Measurements from ENCODE around the gene ISG15.

DNA sequence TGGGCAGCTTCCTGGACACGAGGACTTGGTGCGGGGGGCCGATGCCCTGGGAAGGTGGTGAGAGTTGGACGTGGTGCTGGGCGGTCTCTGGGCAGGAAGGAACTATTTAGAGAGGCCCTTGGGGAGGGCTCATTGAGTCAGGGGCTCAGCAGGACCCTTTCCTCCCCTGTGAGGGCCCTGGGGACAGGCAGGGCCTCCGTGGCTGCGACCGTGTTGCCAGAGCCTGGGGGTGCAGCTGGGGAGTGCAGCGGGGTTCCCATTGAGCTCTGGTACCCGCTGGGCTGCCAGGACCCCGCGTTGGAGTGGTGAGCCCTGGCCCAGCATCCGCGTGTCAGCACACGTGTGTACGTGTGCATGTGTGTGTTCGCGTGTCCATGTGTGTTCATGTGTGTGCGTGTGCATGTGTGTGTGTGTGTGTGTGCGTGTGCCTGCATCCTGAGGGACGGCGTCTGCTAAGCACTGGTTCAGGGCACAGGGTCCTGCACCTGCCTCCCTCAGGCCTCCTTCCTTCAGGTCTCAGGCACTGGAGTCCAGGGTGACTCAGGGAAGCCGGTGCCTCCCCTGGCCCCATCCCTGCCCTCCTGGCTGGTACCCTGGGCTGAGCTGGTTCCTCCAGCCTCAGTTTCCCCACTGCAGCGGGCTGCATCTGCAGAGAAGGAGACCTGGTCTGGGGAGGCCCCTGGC lies 50.1 kb downstream of the ISG15 start:
- TF ChIP-seq YY1 (IDR thresholded peaks at IDR 0.05; ENCODE audit: low read depth): no peak
- no peak for TF ChIP-seq FOXM1 (IDR thresholded peaks at IDR 0.05; ENCODE audit: borderline replicate concordance, low read depth)
- no peak for TF ChIP-seq RAD21 (IDR thresholded peaks at IDR 0.05; ENCODE audit: low read depth)
- TF ChIP-seq EP300 (IDR thresholded peaks at IDR 0.05; ENCODE audit: borderline replicate concordance): no peak
- no peak for TF ChIP-seq TAF1 (IDR thresholded peaks at IDR 0.05; ENCODE audit: low read depth)
- TF ChIP-seq REST (IDR thresholded peaks at IDR 0.05; ENCODE audit: low read depth): no peak
- no peak for TF ChIP-seq TEAD4 (IDR thresholded peaks at IDR 0.05)
- TF ChIP-seq TCF12 (IDR thresholded peaks at IDR 0.05; ENCODE audit: low read depth): no peak
- no peak for TF ChIP-seq MAX (IDR thresholded peaks at IDR 0.05)
- TF ChIP-seq ZBTB7A (IDR thresholded peaks at IDR 0.05; ENCODE audit: low read depth): no peak

Measured in Ishikawa (cell line).